Type B pancreatic cell (in vitro differentiated cells): Measurements from ENCODE around the gene SIPA1L3. TPM values are rescaled to one million over a fixed set of nuclear protein-coding genes. Genes with fewer than 3 reads are reported as not detected.
A peak's percentile ranks its signal among the peaks of the same experiment; 100 is the strongest.

Source experiments
- DNase-seq: peaks from one replicate; pipeline ENCODE4 v3.0.0; 2021; ENCODE audit warnings: mixed read lengths; ENCODE audit not compliant: unreplicated experiment; ENCODE audit errors: extremely low spot score
- H3K27ac Mint-ChIP-seq: 2 replicates; pipeline ENCODE4 v1.8.0; 2021; ENCODE audit warnings: mild to moderate bottlenecking, mixed read lengths
- H3K27me3 Mint-ChIP-seq: 2 replicates; pipeline ENCODE4 v1.8.0; 2021; ENCODE audit warnings: mixed read lengths
- H3K36me3 Mint-ChIP-seq: 2 replicates; pipeline ENCODE4 v1.8.0; 2021; ENCODE audit warnings: mixed read lengths
- H3K4me1 Mint-ChIP-seq: one replicate; pipeline ENCODE4 v1.8.0; 2021; ENCODE audit warnings: mixed read lengths; ENCODE audit not compliant: unreplicated experiment
- H3K4me3 Mint-ChIP-seq: 2 replicates; pipeline ENCODE4 v1.8.0; 2021; ENCODE audit warnings: mild to moderate bottlenecking, mixed read lengths
- H3K9me3 Mint-ChIP-seq: 2 replicates; pipeline ENCODE4 v1.8.0; 2021; ENCODE audit warnings: mixed read lengths
- total RNA-seq: library from RNA; stranded (reverse); gene quantifications from 2 replicates; pipeline ENCODE4 v1.2.1, GENCODE V29; 2021; ENCODE audit warnings: low replicate concordance
- TF ChIP-seq, protein P1 (sequence below): fragments of 200-600 bp; sonication (generic); conservative IDR thresholded peaks from 2 replicates; pipeline ENCODE4 v1.5.0; 2021; ENCODE audit warnings: antibody characterized with exemption, mild to moderate bottlenecking

The SIPA1L3 gene
- total RNA-seq, 1 donor from 2014 or later, result 53.7 TPM

DNA sequence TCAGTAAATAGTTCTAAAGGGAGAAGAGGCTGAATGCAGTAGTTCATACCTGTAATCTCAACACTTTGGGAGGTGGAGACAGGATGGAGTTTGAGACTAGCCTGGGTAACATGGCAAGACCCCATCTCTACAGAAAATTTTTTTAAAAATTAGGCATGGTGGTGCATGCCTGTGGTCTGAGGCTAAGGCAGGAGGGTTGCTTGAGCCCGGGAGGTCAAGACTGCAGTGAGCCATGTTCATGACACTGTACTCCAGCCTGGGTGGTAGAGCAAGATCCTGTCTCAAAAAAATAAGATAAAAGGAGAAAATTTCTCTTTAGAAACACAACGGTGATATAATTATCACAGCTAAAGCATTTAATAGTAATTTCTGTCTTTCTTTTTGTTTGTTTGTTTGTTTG is 57.1 kb downstream of the SIPA1L3 start:
- no peak overlapping the region for H3K27ac Mint-ChIP-seq
- no peak overlapping the region for H3K4me3 Mint-ChIP-seq
- DNase-seq, result no peak
- H3K4me1 Mint-ChIP-seq, result peaks cover 11% of the 10 kb centered on the region
- TF ChIP-seq, protein P1, sequence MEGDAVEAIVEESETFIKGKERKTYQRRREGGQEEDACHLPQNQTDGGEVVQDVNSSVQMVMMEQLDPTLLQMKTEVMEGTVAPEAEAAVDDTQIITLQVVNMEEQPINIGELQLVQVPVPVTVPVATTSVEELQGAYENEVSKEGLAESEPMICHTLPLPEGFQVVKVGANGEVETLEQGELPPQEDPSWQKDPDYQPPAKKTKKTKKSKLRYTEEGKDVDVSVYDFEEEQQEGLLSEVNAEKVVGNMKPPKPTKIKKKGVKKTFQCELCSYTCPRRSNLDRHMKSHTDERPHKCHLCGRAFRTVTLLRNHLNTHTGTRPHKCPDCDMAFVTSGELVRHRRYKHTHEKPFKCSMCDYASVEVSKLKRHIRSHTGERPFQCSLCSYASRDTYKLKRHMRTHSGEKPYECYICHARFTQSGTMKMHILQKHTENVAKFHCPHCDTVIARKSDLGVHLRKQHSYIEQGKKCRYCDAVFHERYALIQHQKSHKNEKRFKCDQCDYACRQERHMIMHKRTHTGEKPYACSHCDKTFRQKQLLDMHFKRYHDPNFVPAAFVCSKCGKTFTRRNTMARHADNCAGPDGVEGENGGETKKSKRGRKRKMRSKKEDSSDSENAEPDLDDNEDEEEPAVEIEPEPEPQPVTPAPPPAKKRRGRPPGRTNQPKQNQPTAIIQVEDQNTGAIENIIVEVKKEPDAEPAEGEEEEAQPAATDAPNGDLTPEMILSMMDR, result no peak
- no peaks in the 10 kb centered on the region for H3K27me3 Mint-ChIP-seq
- H3K9me3 Mint-ChIP-seq, result no peaks in the 10 kb centered on the region
- peaks cover 3% of the 10 kb centered on the region for H3K36me3 Mint-ChIP-seq

- DNase-seq, result no peak
- peaks cover 7% of the 10 kb centered on the region for H3K9me3 Mint-ChIP-seq
- no peaks in the 10 kb centered on the region for H3K27me3 Mint-ChIP-seq
- peaks cover 5% of the 10 kb centered on the region for H3K36me3 Mint-ChIP-seq
- peak overlapping the region; percentile 77 for H3K27ac Mint-ChIP-seq
- H3K4me1 Mint-ChIP-seq, result peaks cover 11% of the 10 kb centered on the region
- TF ChIP-seq, protein P1, result no peak
- no peak overlapping the region for H3K4me3 Mint-ChIP-seq
These were observed 59.2 kb downstream of the SIPA1L3 start for GRCh38 chr19:37966211-37966661.

- Mint-ChIP-seq H3K36me3 (peaks cover 8% of the 10 kb centered on the region), H3K9me3 (peaks cover 10% of the 10 kb centered on the region), H3K27ac (peak overlapping the region; percentile 77), H3K27me3 (no peaks in the 10 kb centered on the region), H3K4me3 (no peak overlapping the region), H3K4me1 (peaks cover 11% of the 10 kb centered on the region)
- DNase-seq, result no peak
- TF ChIP-seq, protein P1, result no peak
These were observed 59.7 kb downstream of the SIPA1L3 start for GRCh38 chr19:37966662-37967231.

DNA sequence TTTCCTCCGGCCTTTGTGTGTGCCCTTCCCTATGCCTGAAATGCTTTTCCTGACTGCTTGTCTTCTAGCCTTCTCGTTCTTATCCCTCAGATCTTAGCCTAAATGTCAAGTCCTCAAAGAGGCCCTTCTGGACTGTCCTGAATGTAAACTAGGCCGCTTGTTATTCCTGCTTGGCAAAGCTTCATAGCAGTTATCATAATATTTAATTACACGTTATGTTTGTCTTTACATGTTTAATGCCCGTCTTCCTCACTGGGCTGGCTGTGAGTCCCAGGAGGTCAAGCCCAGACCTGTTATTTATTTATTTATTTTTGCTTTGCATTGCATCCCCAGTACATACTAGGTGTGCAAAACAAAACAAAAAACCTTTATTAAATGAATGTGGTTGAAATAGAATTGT is 62.7 kb downstream of the SIPA1L3 start:
- Mint-ChIP-seq H3K27ac (no peak overlapping the region), H3K36me3 (peaks cover 18% of the 10 kb centered on the region), H3K4me3 (no peak overlapping the region), H3K27me3 (no peaks in the 10 kb centered on the region), H3K9me3 (peaks cover 15% of the 10 kb centered on the region), H3K4me1 (peaks cover 11% of the 10 kb centered on the region)
- no peak for DNase-seq
- TF ChIP-seq, protein P1, result no peak

DNA sequence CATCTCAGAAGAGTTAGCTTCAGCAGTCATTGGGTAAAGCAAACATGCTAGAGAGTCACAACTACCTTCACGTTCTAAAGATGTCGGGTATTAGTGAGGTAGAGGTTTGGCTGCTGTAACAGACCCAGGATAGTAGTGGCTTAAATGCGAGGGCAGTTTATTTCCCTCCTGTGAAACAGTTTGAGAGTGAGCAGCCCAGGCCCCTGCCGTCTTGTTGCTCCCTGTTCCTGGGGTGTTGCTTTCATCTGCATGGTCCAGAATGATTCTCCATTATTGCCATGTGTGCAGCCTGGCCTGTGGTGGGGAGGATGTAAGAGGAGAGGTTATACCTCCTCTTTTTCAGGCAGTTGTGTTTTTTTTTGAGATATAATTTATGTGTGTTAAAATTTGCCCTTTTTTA is 63.7 kb downstream of the SIPA1L3 start:
- Mint-ChIP-seq H3K9me3 (peaks cover 15% of the 10 kb centered on the region), H3K36me3 (peaks cover 18% of the 10 kb centered on the region), H3K4me3 (no peak overlapping the region), H3K4me1 (peaks cover 10% of the 10 kb centered on the region), H3K27ac (no peak overlapping the region), H3K27me3 (no peaks in the 10 kb centered on the region)
- DNase-seq, result no peak
- TF ChIP-seq, protein P1, result no peak
